Measurements from ENCODE around the gene PHETA2. TPM values are rescaled to one million over a fixed set of nuclear protein-coding genes. Genes with fewer than 3 reads are reported as not detected.
"Not testable (repeated sequence)": the region's sequence is repeated elsewhere in the genome, so short reads cannot be mapped to it uniquely, and the experiment has no call there.

Gene PHETA2
- total RNA-seq, 6 donors from 2014 or later, result 7.3 to 18.5 (median 13.6) TPM

DNA sequence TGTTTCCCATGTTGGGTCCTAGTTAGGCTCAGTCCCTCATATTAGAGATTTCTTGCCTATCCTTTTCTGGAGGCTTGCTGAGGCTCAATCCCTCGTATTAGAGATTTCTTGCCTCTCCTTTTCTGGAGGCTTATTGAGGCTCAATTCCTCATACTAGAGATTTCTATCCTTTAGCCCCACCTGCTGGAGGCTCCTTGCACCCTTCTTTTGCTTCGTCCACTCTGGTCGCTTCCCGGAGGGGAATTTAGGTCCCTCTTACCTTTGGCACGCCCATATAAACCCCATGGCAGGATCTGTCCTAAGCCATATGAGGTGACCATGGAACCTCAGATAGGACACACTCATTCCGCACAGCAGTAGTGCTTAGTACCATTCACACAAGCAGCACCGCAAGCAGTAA lies 40.7 kb downstream of the PHETA2 start:
- WGBS, 2 donors, result 87 to 89% methylated on average over 7 of the region's 7 CpGs

DNA sequence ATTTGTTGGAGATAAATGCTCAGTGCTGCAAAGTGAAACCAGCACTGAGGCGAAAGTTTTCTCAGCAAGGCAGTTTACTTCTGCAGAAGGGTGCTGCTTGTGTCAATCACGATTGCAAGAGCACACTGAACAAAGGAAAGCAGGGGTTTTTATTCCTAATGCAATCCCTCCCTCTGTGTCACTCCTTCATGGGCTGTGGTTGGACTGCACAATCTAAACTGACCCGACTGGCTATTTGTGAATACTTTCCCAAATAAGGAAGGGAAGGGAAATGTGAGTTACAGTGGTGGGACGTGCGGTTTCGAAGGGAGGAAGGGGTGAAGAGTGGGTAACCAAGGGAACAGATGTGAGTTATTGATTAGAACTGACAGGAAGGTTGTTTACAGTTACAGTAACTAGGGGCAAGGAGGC lies 41.4 kb downstream of the PHETA2 start:
- not testable (repeated sequence) for H3K27me3 ChIP-seq; H3K4me3 ChIP-seq; ATAC-seq (ENCODE audit: low FRiP score in 2 of 2); H3K36me3 ChIP-seq; H3K27ac ChIP-seq; DNase-seq
- Histone ChIP-seq H3K9me3 (peaks cover 0 to 17% (median 8%) of the 10 kb centered on the region in 4 donors), H3K4me1 (peaks cover 0 to 10% (median 7%) of the 10 kb centered on the region in 4 donors)
- WGBS, 2 donors, result 70 to 74% methylated on average over 6 of the region's 6 CpGs

More for the DNA sequence above, 40.7 kb downstream of the PHETA2 start:
- no peak overlapping the region for H3K27ac ChIP-seq
- H3K4me3 ChIP-seq, result no peak overlapping the region
- no peak for ATAC-seq (ENCODE audit: low FRiP score in 2 of 2)
- no peak for DNase-seq
- peaks cover 0 to 17% (median 8%) of the 10 kb centered on the region in 4 donors for H3K9me3 ChIP-seq
- TF ChIP-seq EP300 (IDR thresholded peaks at IDR 0.05), result no peak
- TF ChIP-seq POLR2AphosphoS5 (IDR thresholded peaks at IDR 0.05), result no peak
- TF ChIP-seq, protein P1, sequence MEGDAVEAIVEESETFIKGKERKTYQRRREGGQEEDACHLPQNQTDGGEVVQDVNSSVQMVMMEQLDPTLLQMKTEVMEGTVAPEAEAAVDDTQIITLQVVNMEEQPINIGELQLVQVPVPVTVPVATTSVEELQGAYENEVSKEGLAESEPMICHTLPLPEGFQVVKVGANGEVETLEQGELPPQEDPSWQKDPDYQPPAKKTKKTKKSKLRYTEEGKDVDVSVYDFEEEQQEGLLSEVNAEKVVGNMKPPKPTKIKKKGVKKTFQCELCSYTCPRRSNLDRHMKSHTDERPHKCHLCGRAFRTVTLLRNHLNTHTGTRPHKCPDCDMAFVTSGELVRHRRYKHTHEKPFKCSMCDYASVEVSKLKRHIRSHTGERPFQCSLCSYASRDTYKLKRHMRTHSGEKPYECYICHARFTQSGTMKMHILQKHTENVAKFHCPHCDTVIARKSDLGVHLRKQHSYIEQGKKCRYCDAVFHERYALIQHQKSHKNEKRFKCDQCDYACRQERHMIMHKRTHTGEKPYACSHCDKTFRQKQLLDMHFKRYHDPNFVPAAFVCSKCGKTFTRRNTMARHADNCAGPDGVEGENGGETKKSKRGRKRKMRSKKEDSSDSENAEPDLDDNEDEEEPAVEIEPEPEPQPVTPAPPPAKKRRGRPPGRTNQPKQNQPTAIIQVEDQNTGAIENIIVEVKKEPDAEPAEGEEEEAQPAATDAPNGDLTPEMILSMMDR (IDR thresholded peaks at IDR 0.05), result peak in 1 of 6 experiments; percentile 27
- TF ChIP-seq POLR2A (IDR thresholded peaks at IDR 0.05), result no peak
- H3K27me3 ChIP-seq, result no peaks in the 10 kb centered on the region
- H3K36me3 ChIP-seq, result no peaks in the 10 kb centered on the region
- peaks cover 0 to 7% (median 2%) of the 10 kb centered on the region in 4 donors for H3K4me1 ChIP-seq

DNA sequence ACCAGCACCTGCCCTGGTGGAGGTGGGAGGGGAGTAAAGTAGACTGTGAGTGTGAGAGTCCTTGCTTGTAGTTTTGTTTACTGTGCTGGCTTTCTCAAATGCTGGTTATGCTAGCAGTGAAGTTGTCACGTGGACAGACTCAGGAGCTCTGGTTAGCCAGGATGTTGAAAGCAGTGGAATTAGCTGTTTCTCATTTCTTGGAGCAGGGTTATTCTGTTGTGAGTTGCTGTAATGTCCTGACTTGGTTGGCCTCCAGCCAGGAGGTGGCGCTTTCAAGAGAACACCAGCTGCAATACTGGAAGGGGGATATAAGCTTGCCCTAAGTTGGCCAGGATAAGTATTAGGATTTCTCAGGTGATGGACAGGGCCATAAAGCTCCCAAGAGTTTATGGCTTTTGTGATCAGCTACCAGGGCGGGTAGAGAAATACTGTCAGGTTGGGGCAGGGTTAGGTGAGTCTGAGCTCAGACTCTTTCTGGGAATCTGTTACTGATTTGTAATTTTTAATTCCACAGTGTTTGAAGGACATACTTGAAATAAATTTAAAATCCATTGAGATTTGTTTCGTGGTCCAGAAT lies 42.9 kb downstream of the PHETA2 start:
- Histone ChIP-seq H3K4me3 (no peak overlapping the region), H3K36me3 (no peaks in the 10 kb centered on the region), H3K4me1 (peaks cover 0 to 15% (median 7%) of the 10 kb centered on the region in 4 donors), H3K27me3 (no peaks in the 10 kb centered on the region), H3K27ac (no peak overlapping the region), H3K9me3 (peaks cover 0 to 17% (median 8%) of the 10 kb centered on the region in 4 donors)
- WGBS, 2 donors, result 63 to 78% methylated on average over 4 of the region's 4 CpGs
- TF ChIP-seq POLR2AphosphoS5 (IDR thresholded peaks at IDR 0.05), result no peak
- TF ChIP-seq POLR2A (IDR thresholded peaks at IDR 0.05), result no peak
- TF ChIP-seq EP300 (IDR thresholded peaks at IDR 0.05), result no peak
- TF ChIP-seq, protein P1 (IDR thresholded peaks at IDR 0.05), result no peak
- peak in 1 of 2 donors; percentile 71 for DNase-seq
- peak in 1 of 2 donors; percentile 60 for ATAC-seq (ENCODE audit: low FRiP score in 2 of 2)

DNA sequence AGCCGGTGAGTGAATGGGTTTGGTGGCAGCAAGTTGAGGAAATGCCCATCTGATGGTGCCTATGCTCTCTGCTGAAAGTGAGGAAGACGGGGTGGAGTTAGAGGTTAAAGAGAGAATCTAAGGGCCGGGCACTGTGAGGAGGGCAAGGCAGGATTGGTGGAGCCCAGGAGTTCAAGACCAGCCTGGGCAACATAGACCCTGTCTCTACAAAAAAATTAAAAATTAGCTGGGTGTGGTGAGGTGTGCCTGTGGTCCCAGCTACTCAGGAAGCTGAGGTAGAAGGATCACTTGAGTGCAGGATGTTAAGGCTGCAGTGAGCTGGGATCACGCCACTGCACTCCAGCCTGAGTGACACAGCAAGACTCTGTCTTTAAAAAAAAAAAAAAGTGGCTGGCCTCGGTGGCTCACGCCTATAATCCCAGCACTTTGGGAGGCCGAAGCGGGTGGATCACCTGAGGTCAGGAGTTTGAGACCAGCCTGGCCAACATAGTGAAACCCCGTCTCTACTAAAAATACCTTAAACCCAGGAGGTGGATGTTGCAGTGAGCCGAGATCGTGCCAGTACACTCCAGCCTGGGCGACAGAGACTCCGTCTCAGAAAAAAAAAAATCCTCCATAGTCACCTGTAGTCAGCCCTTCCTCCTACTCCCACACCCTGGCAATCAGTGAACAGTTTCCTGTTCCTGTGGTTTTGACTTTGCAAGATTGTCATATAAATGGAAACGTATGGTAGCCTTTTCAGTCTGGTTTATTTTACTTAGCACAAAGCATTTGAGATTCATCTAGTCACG lies 46.4 kb downstream of the PHETA2 start:
- peak overlapping the region in 1 of 4 donors; percentile 2 for H3K27ac ChIP-seq
- DNase-seq, result peak in 1 of 2 donors; percentile 65
- H3K36me3 ChIP-seq; H3K9me3 ChIP-seq; ATAC-seq (ENCODE audit: low FRiP score in 2 of 2); H3K4me3 ChIP-seq; H3K27me3 ChIP-seq: not testable (repeated sequence)
- WGBS, 2 donors, result 39 to 59% methylated on average over 15 of the region's 15 CpGs
- peaks cover 0 to 15% (median 7%) of the 10 kb centered on the region in 4 donors for H3K4me1 ChIP-seq

DNA sequence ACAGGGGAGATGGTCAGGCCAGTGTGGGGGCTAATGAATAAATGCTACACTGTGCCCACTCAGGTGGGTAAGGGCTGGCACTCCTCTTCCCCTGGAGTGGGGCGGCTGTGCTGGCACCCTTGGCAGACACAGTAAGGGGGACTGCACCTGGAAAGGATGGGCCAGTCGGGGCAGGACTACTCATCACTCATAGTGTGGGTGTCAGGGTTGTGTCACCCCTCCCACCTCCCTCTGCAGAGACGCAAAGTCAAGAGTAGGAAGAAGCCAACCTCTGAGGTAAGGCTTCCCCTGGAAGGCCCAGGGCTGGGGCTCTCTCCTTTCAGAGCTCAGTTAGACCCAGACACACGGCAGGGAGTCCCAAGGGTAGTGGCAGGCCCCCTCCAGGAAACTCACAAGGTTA lies 49.5 kb downstream of the PHETA2 start:
- not testable (repeated sequence) for H3K9me3 ChIP-seq; H3K36me3 ChIP-seq; ATAC-seq (ENCODE audit: low FRiP score in 2 of 2); H3K27ac ChIP-seq; H3K4me1 ChIP-seq; DNase-seq; H3K27me3 ChIP-seq; H3K4me3 ChIP-seq
- WGBS, 2 donors, result no CpG with 5 or more reads among the region's 4 CpGs

DNA sequence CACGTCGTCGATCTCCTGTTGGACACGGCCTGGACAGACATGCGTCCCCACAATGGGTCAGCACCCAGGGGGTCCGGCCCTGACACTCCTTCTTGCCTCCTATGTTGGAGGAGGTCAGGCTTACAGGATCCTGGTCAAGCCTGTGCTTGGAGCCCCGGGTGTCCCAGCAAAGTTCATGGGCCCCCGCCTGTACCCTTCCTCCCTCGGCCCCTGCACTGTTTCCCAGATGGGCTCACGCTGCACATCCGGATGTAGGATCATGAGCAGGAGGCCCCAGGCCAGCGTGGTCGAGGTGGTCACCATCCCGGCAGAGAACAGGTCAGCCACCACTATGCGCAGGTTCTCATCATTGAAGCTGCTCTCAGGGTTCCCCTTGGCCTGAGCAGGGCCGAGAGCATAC lies 53.6 kb downstream of the PHETA2 start:
- Histone ChIP-seq H3K4me3 (no peak overlapping the region), H3K4me1 (peaks cover 0 to 5% (median 2%) of the 10 kb centered on the region in 4 donors), H3K27ac (no peak overlapping the region), H3K27me3 (no peaks in the 10 kb centered on the region), H3K36me3 (no peaks in the 10 kb centered on the region), H3K9me3 (no peaks in the 10 kb centered on the region)
- 88 to 98% methylated on average over 7 to 13 of the region's 16 CpGs for WGBS, 2 donors
- DNase-seq (peak in 1 of 2 donors; percentile 55), ATAC-seq (ENCODE audit: low FRiP score in 2 of 2) (no peak)
- TF ChIP-seq EP300 (IDR thresholded peaks at IDR 0.05) (no peak), POLR2AphosphoS5 (IDR thresholded peaks at IDR 0.05) (no peak), POLR2A (IDR thresholded peaks at IDR 0.05) (no peak)
- TF ChIP-seq, protein P1 (IDR thresholded peaks at IDR 0.05), result no peak

DNA sequence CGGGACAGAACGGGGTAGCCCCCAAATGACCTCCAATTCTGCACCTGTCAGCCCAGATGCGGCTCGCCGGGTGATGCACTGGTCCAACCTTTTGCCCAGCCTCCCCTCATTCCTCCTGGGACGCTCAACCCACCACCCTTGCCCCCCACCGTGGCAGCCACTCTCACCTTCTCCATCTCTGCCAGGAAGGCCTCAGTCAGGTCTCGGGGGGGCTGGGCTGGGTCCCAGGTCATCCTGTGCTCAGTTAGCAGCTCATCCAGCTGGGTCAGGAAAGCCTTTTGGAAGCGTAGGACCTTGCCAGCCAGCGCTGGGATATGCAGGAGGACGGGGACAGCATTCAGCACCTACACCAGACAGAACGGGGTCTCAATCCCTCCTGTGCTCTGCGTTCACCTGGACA lies 54.0 kb downstream of the PHETA2 start:
- ATAC-seq (ENCODE audit: low FRiP score in 2 of 2); H3K4me1 ChIP-seq; H3K36me3 ChIP-seq; H3K27me3 ChIP-seq; H3K4me3 ChIP-seq; H3K27ac ChIP-seq; DNase-seq; H3K9me3 ChIP-seq: not testable (repeated sequence)
- WGBS, 2 donors, result 92 to 93% methylated on average over 11 to 13 of the region's 13 CpGs
